Neural cell (in vitro differentiated cells): Measurements from ENCODE around the gene PTPRN2. TPM values are rescaled to one million over a fixed set of nuclear protein-coding genes. Genes with fewer than 3 reads are reported as not detected.

ENCODE experiments used
- H2AFZ ChIP-seq: fragments of 200-600, 300-800 bp; sonication (generic), shearing (Covaris generic); 2 replicates; pipeline ENCODE4 v1.6.0; 2014; ENCODE audit warnings: low read depth, mild to moderate bottlenecking, antibody characterized with exemption, low read length, moderate library complexity
- H3F3A ChIP-seq: fragments of 200-600 bp; shearing (Covaris generic); 2 replicates; pipeline ENCODE4 v1.6.1; 2016; ENCODE audit warnings: mild to moderate bottlenecking, moderate library complexity, mixed read lengths, antibody characterized with exemption, low read length; ENCODE audit not compliant: insufficient read depth, poor library complexity, severe bottlenecking
- H3K27ac ChIP-seq: fragments of 200-600, 300-800 bp; sonication (generic), shearing (Covaris generic); 2 replicates; pipeline ENCODE4 v1.5.1; 2014; ENCODE audit warnings: mild to moderate bottlenecking, low read length, moderate library complexity
- H3K27me3 ChIP-seq: fragments of 300-800, 200-600 bp; sonication (generic), shearing (Covaris generic); 2 replicates; pipeline ENCODE4 v1.6.0; 2014; ENCODE audit warnings: mild to moderate bottlenecking, low read depth, low read length, moderate library complexity; ENCODE audit not compliant: insufficient read depth
- H3K36me3 ChIP-seq: fragments of 300-800, 200-600 bp; sonication (generic), shearing (Covaris generic); 2 replicates; pipeline ENCODE4 v1.5.1; 2014; ENCODE audit warnings: mild to moderate bottlenecking, antibody characterized with exemption, low read length, moderate library complexity; ENCODE audit not compliant: insufficient read depth
- H3K4me2 ChIP-seq: fragments of 300-800, 200-600 bp; sonication (generic), shearing (Covaris generic); 2 replicates; pipeline ENCODE4 v1.6.0; 2014; ENCODE audit warnings: mild to moderate bottlenecking, low read length
- H3K4me3 ChIP-seq: fragments of 300-800, 200-600 bp; sonication (generic), shearing (Covaris generic); 2 replicates; pipeline ENCODE4 v1.5.1; 2014; ENCODE audit warnings: mild to moderate bottlenecking, low read length, moderate library complexity
- H3K79me2 ChIP-seq: fragments of 200-600 bp; shearing (Covaris generic); replicated peaks from 2 replicates; pipeline ENCODE4 v1.6.0; 2014; ENCODE audit warnings: mild to moderate bottlenecking, low read length, moderate library complexity; ENCODE audit not compliant: insufficient read depth
- H3K9ac ChIP-seq: fragments of 300-800, 200-600 bp; sonication (generic), shearing (Covaris generic); 2 replicates; pipeline ENCODE4 v1.6.1; 2016; ENCODE audit warnings: mild to moderate bottlenecking, low read length, mixed read lengths
- H3K9me2 ChIP-seq: fragments of 200-600 bp; shearing (Covaris generic); 2 replicates; pipeline ENCODE4 v1.6.1; 2016; ENCODE audit warnings: mild to moderate bottlenecking, low read length, mixed read lengths; ENCODE audit not compliant: insufficient read depth
- H3K9me3 ChIP-seq: fragments of 200-600, 300-800 bp; sonication (generic), shearing (Covaris generic); 2 replicates; pipeline ENCODE4 v1.6.1; 2016; ENCODE audit warnings: mild to moderate bottlenecking, mixed run types, low read length, moderate library complexity, mixed read lengths
- H4K20me1 ChIP-seq: fragments of 200-600 bp; shearing (Covaris generic); 2 replicates; pipeline ENCODE4 v1.6.1; 2016; ENCODE audit warnings: mild to moderate bottlenecking, mixed run types; ENCODE audit not compliant: insufficient read depth
- EP300 ChIP-seq: fragments of 450-650 bp; conservative IDR thresholded peaks from 2 replicates; pipeline ENCODE4 v1.6.1; 2014; ENCODE audit warnings: antibody characterized with exemption, mild to moderate bottlenecking, moderate library complexity; ENCODE audit not compliant: poor library complexity, severe bottlenecking
- EZH2 ChIP-seq: fragments of 200-600, 300-800 bp; shearing (Covaris generic), sonication (generic); IDR thresholded peaks from 2 replicates; pipeline ENCODE4 v1.6.1; 2014; ENCODE audit warnings: antibody characterized with exemption, low read length, borderline replicate concordance, mild to moderate bottlenecking; ENCODE audit not compliant: insufficient read depth, poor library complexity, severe bottlenecking
- MXI1 ChIP-seq: fragments of 450-650 bp; conservative IDR thresholded peaks from 2 replicates; pipeline ENCODE4 v1.6.1; 2014; ENCODE audit warnings: antibody characterized with exemption, mild to moderate bottlenecking; ENCODE audit not compliant: poor library complexity, severe bottlenecking
- POLR2AphosphoS5 ChIP-seq: IDR thresholded peaks from 2 replicates; pipeline ENCODE4 v1.6.1; 2012
- RAD21 ChIP-seq: fragments of 450-650 bp; conservative IDR thresholded peaks from 2 replicates; pipeline ENCODE4 v1.6.1; 2014; ENCODE audit warnings: antibody characterized with exemption, mild to moderate bottlenecking, moderate library complexity
- SMC3 ChIP-seq: fragments of 450-650 bp; conservative IDR thresholded peaks from 2 replicates; pipeline ENCODE4 v1.6.1; 2014; ENCODE audit warnings: antibody characterized with exemption, mild to moderate bottlenecking, moderate library complexity; ENCODE audit not compliant: poor library complexity
- TAF1 ChIP-seq: IDR thresholded peaks from 2 replicates; pipeline ENCODE4 v1.6.1; 2012; ENCODE audit warnings: low read depth
- polyA plus RNA-seq: library from polyadenylated mRNA; depleted of rRNA; stranded (reverse); fragments of >200 nt; gene quantifications from 2 replicates; pipeline ENCODE4 v1.2.3, GENCODE V29; 2014
- TF ChIP-seq, protein P1 (sequence below): IDR thresholded peaks from 2 replicates; pipeline ENCODE4 v1.6.1; 2012; ENCODE audit warnings: borderline replicate concordance
- TF ChIP-seq, protein P2 (sequence below): fragments of 450-650 bp; IDR thresholded peaks from 2 replicates; pipeline ENCODE4 v1.5.1; 2014; ENCODE audit warnings: antibody characterized with exemption, mild to moderate bottlenecking, moderate library complexity; ENCODE audit not compliant: poor library complexity, severe bottlenecking

PTPRN2 gene
- polyA plus RNA-seq, 1 donor from 2014 or later, result 31.0 TPM

GRCh38 chr7:158321056-158321700 lies 266.4 kb downstream of the PTPRN2 start:
- H3K27me3 ChIP-seq, result no peaks in the 10 kb centered on the region
- H3K79me2 ChIP-seq, result no peaks in the 10 kb centered on the region
- H4K20me1 ChIP-seq, result no peaks in the 10 kb centered on the region
- no peaks in the 10 kb centered on the region for H3K9me2 ChIP-seq
- no peak overlapping the region for H3K4me2 ChIP-seq
- no peak overlapping the region for H3K9ac ChIP-seq
- no peaks in the 10 kb centered on the region for H3F3A ChIP-seq
- H3K36me3 ChIP-seq, result peaks cover 4% of the 10 kb centered on the region
- TF ChIP-seq, protein P1, sequence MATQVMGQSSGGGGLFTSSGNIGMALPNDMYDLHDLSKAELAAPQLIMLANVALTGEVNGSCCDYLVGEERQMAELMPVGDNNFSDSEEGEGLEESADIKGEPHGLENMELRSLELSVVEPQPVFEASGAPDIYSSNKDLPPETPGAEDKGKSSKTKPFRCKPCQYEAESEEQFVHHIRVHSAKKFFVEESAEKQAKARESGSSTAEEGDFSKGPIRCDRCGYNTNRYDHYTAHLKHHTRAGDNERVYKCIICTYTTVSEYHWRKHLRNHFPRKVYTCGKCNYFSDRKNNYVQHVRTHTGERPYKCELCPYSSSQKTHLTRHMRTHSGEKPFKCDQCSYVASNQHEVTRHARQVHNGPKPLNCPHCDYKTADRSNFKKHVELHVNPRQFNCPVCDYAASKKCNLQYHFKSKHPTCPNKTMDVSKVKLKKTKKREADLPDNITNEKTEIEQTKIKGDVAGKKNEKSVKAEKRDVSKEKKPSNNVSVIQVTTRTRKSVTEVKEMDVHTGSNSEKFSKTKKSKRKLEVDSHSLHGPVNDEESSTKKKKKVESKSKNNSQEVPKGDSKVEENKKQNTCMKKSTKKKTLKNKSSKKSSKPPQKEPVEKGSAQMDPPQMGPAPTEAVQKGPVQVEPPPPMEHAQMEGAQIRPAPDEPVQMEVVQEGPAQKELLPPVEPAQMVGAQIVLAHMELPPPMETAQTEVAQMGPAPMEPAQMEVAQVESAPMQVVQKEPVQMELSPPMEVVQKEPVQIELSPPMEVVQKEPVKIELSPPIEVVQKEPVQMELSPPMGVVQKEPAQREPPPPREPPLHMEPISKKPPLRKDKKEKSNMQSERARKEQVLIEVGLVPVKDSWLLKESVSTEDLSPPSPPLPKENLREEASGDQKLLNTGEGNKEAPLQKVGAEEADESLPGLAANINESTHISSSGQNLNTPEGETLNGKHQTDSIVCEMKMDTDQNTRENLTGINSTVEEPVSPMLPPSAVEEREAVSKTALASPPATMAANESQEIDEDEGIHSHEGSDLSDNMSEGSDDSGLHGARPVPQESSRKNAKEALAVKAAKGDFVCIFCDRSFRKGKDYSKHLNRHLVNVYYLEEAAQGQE, result no peak
- TF ChIP-seq RAD21 (no peak), EZH2 (no peak), POLR2AphosphoS5 (no peak), TAF1 (no peak), EP300 (no peak)
- no peak overlapping the region for H3K27ac ChIP-seq
- no peaks in the 10 kb centered on the region for H3K9me3 ChIP-seq
- H3K4me3 ChIP-seq, result no peak overlapping the region
- H2AFZ ChIP-seq, result no peak overlapping the region

DNA sequence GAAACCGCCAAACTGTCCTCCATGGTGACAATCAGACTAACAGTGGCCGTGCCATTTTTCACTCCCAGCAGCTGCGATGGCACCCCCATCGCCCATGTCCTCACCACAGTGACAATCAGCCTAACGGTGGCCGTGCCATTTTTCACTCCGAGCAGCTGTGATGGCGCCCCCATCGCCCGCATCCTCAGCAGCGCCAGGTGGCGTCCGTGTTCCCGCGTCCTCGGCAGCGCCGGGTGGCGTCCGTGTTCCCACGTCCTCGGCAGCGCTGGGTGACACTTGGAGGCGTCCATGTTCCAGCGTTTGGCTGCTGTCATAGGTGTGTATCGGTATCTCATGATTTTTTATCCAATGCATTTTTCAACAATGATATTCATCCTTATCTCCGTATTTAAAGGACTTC lies 267.3 kb downstream of the PTPRN2 start:
- TF ChIP-seq MXI1 (no peak), POLR2AphosphoS5 (no peak), EZH2 (no peak), SMC3 (no peak), EP300 (no peak), RAD21 (no peak), TAF1 (no peak)
- TF ChIP-seq, protein P2, sequence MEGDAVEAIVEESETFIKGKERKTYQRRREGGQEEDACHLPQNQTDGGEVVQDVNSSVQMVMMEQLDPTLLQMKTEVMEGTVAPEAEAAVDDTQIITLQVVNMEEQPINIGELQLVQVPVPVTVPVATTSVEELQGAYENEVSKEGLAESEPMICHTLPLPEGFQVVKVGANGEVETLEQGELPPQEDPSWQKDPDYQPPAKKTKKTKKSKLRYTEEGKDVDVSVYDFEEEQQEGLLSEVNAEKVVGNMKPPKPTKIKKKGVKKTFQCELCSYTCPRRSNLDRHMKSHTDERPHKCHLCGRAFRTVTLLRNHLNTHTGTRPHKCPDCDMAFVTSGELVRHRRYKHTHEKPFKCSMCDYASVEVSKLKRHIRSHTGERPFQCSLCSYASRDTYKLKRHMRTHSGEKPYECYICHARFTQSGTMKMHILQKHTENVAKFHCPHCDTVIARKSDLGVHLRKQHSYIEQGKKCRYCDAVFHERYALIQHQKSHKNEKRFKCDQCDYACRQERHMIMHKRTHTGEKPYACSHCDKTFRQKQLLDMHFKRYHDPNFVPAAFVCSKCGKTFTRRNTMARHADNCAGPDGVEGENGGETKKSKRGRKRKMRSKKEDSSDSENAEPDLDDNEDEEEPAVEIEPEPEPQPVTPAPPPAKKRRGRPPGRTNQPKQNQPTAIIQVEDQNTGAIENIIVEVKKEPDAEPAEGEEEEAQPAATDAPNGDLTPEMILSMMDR, result no peak
- TF ChIP-seq, protein P1, result no peak
- H2AFZ ChIP-seq, result no peak overlapping the region
- H3F3A ChIP-seq, result no peaks in the 10 kb centered on the region
- no peaks in the 10 kb centered on the region for H3K9me2 ChIP-seq
- H3K4me3 ChIP-seq, result no peak overlapping the region
- no peaks in the 10 kb centered on the region for H4K20me1 ChIP-seq
- no peak overlapping the region for H3K9ac ChIP-seq
- H3K79me2 ChIP-seq, result no peaks in the 10 kb centered on the region
- no peak overlapping the region for H3K4me2 ChIP-seq
- H3K27me3 ChIP-seq, result no peaks in the 10 kb centered on the region
- H3K9me3 ChIP-seq, result peaks cover 6% of the 10 kb centered on the region
- H3K27ac ChIP-seq, result no peak overlapping the region
- peaks cover 4% of the 10 kb centered on the region for H3K36me3 ChIP-seq
